GM23248 (cell line): Measurements from ENCODE around the gene KRT6B. TPM values are rescaled to one million over a fixed set of nuclear protein-coding genes. Genes with fewer than 3 reads are reported as not detected.

Source experiments
- DNase-seq: peaks from one replicate; pipeline ENCODE4 v3.0.0-alpha.2; 2015
- H2AFZ ChIP-seq: fragments of 200-600 bp; sonication (generic); 2 replicates; pipeline ENCODE4 v1.6.1; 2016; ENCODE audit warnings: antibody characterized with exemption
- H3F3A ChIP-seq: fragments of 200-600 bp; sonication (generic); 2 replicates; pipeline ENCODE4 v1.6.1; 2016; ENCODE audit warnings: mild to moderate bottlenecking, antibody characterized with exemption, mixed run types; ENCODE audit not compliant: insufficient read depth
- H3K27ac ChIP-seq: fragments of 200-600 bp; sonication (generic); 2 replicates; pipeline ENCODE4 v1.5.1; 2016; ENCODE audit warnings: mild to moderate bottlenecking
- H3K27me3 ChIP-seq: fragments of 200-600 bp; sonication (generic); replicated peaks from 2 replicates; pipeline ENCODE4 v1.6.1; 2016; ENCODE audit warnings: mild to moderate bottlenecking; ENCODE audit not compliant: insufficient read depth
- H3K36me3 ChIP-seq: fragments of 200-600 bp; sonication (generic); 2 replicates; pipeline ENCODE4 v1.6.1; 2016; ENCODE audit warnings: low read depth, mild to moderate bottlenecking
- H3K4me1 ChIP-seq: fragments of 200-600 bp; sonication (generic); 2 replicates; pipeline ENCODE4 v1.6.1; 2016; ENCODE audit warnings: mild to moderate bottlenecking; ENCODE audit not compliant: insufficient read depth
- H3K4me2 ChIP-seq: fragments of 200-600 bp; sonication (generic); one replicate; pipeline ENCODE4 v1.6.1; 2016; ENCODE audit warnings: mild to moderate bottlenecking; ENCODE audit not compliant: unreplicated experiment
- H3K4me3 ChIP-seq: fragments of 200-600 bp; sonication (generic); 2 replicates; pipeline ENCODE4 v1.5.1; 2016; ENCODE audit warnings: mild to moderate bottlenecking
- H3K79me2 ChIP-seq: fragments of 200-600 bp; sonication (generic); 2 replicates; pipeline ENCODE4 v1.6.1; 2016; ENCODE audit warnings: mild to moderate bottlenecking; ENCODE audit not compliant: insufficient read depth
- H3K9ac ChIP-seq: fragments of 200-600 bp; sonication (generic); 2 replicates; pipeline ENCODE4 v1.6.1; 2016; ENCODE audit warnings: mild to moderate bottlenecking
- H3K9me2 ChIP-seq: fragments of 200-600 bp; sonication (generic); 2 replicates; pipeline ENCODE4 v1.6.1; 2016; ENCODE audit warnings: mixed run types, mild to moderate bottlenecking, moderate library complexity; ENCODE audit not compliant: insufficient read depth
- H3K9me3 ChIP-seq: fragments of 200-600 bp; sonication (generic); one replicate; pipeline ENCODE4 v1.6.1; 2017; ENCODE audit warnings: low read depth
- H4K20me1 ChIP-seq: fragments of 200-600 bp; sonication (generic); 2 replicates; pipeline ENCODE4 v1.6.0; 2016; ENCODE audit not compliant: insufficient read depth
- EZH2 ChIP-seq: fragments of 200-600 bp; sonication (generic); IDR thresholded peaks from 2 replicates; pipeline ENCODE4 v1.6.1; 2018; ENCODE audit warnings: antibody characterized with exemption, mild to moderate bottlenecking; ENCODE audit not compliant: insufficient read depth, poor library complexity, severe bottlenecking
- EZH2phosphoT487 ChIP-seq: fragments of 200-600 bp; sonication (generic); IDR thresholded peaks from 2 replicates; pipeline ENCODE4 v1.6.1; 2018; ENCODE audit warnings: antibody characterized with exemption, moderate library complexity, mild to moderate bottlenecking, low read depth; ENCODE audit not compliant: insufficient read depth
- WGBS, 2 experiments: methylation state at CpG; one replicate each; pipeline ENCODE4 v1.1.6; 2015 to 2017; ENCODE audit warnings: low lambda C conversion rate in 2 of 2, low coverage in 1 of 2; ENCODE audit errors: missing lambda C conversion rate in 2 of 2; 5-methylcytosine and 5-hydroxymethylcytosine counted together
- in situ Hi-C: fragments of 300-500 bp; cut with MboI; formaldehyde crosslinking; loops from 2 replicates; pipeline ENCODE4 v1.15.0; 2020
- polyA plus RNA-seq: library from polyadenylated mRNA; unstranded; fragments of >200 nt; fragmentation: Nextera tagmentation; extraction: Ambion mirVana; gene quantifications from 2 replicates; pipeline ENCODE4 v1.2.1, GENCODE V29; 2016
- total RNA-seq: library from RNA; depleted of rRNA; stranded (reverse); fragments of >200 nt; shearing (Covaris generic); gene quantifications from 2 replicates; pipeline ENCODE4 v1.2.3, GENCODE V29; 2014

Gene KRT6B
- total and polyA plus RNA-seq, 2 experiments from 2014 or later = not detected

DNA sequence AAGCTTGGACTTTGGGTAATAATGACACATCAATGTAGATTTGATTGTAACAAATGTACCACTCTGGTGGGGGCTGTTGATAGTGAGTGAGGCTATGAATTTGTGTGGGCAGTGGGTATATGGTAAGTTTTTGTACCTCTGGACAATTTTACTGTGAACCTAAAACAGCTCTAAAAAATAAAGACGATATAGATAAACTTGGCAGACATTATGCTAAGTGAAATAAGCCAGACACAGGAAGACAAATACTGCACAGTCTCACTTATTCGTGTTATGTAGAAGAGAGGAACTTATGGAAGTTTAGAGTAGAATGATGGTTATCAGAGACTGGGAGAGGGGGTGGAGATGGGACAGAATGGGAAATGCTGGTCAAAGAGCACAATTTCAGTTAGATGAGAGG is 13.0 kb upstream of the KRT6B start:
- no peak overlapping the region for H3K9ac ChIP-seq
- H4K20me1 ChIP-seq = no peaks in the 10 kb centered on the region
- H3K27ac ChIP-seq = no peak overlapping the region
- DNase-seq = no peak
- H3K4me1 ChIP-seq = no peaks in the 10 kb centered on the region
- H3F3A ChIP-seq = no peaks in the 10 kb centered on the region
- TF ChIP-seq EZH2phosphoT487 (no peak), EZH2 (no peak)
- no peak overlapping the region for H2AFZ ChIP-seq
- peaks cover 53% of the 10 kb centered on the region for H3K27me3 ChIP-seq
- no peaks in the 10 kb centered on the region for H3K79me2 ChIP-seq
- in situ Hi-C loops = no loop called here
- no peaks in the 10 kb centered on the region for H3K9me2 ChIP-seq
- H3K4me3 ChIP-seq = no peak overlapping the region
- H3K9me3 ChIP-seq = no peaks in the 10 kb centered on the region
- no peak overlapping the region for H3K4me2 ChIP-seq
- WGBS, 2 experiments = 0% methylated on average over 2 of the region's 2 CpGs
- H3K36me3 ChIP-seq = no peaks in the 10 kb centered on the region

DNA sequence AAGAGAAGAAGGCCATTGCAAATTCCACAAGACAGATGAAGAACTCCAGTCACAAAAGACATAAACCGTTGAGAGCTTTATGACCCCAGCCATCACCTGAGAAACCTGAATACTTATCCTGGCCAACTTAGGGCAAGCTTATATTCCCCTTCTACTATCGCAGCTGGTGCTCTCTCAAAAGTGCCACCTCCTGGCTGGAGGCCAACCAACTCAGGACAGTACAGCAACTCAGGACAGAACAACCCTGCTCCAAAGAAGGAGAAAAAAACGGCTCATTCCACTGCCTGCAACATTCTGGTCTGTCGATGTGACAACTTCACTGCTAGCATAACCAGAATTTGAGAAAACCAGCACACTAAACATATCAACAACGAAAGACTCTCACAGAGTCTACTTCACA is 9.7 kb upstream of the KRT6B start:
- DNase-seq = no peak
- H3K9me3 ChIP-seq = no peaks in the 10 kb centered on the region
- H3F3A ChIP-seq = no peaks in the 10 kb centered on the region
- H3K4me2 ChIP-seq = no peak overlapping the region
- TF ChIP-seq EZH2 (no peak), EZH2phosphoT487 (no peak)
- 46 to 64% methylated on average over 5 of the region's 5 CpGs for WGBS, 2 experiments
- H2AFZ ChIP-seq = no peak overlapping the region
- in situ Hi-C loops = no loop called here
- no peaks in the 10 kb centered on the region for H3K36me3 ChIP-seq
- no peaks in the 10 kb centered on the region for H4K20me1 ChIP-seq
- no peaks in the 10 kb centered on the region for H3K79me2 ChIP-seq
- H3K9me2 ChIP-seq = no peaks in the 10 kb centered on the region
- no peaks in the 10 kb centered on the region for H3K4me1 ChIP-seq
- H3K9ac ChIP-seq = no peak overlapping the region
- peaks cover 46% of the 10 kb centered on the region for H3K27me3 ChIP-seq
- H3K27ac ChIP-seq = no peak overlapping the region
- no peak overlapping the region for H3K4me3 ChIP-seq

- Histone ChIP-seq H3K27me3 (peaks cover 22% of the 10 kb centered on the region; the same call in 1 of the 2 replicates), H3K36me3 (no peaks in the 10 kb centered on the region), H3K4me2 (no peak overlapping the region), H4K20me1 (no peaks in the 10 kb centered on the region), H3K9me2 (no peaks in the 10 kb centered on the region), H3K4me1 (no peaks in the 10 kb centered on the region), H3K9me3 (no peaks in the 10 kb centered on the region), H3K9ac (no peak overlapping the region), H3K27ac (no peak overlapping the region), H3K79me2 (no peaks in the 10 kb centered on the region), H3K4me3 (no peak overlapping the region), H3F3A (no peaks in the 10 kb centered on the region), H2AFZ (no peak overlapping the region)
- TF ChIP-seq EZH2 = no peak
- 64 to 67% methylated on average over 5 of the region's 5 CpGs for WGBS, 2 experiments
- no peak for DNase-seq
- in situ Hi-C loops = no loop called here
Observed at GRCh38 chr12:52458861-52459260, 6.9 kb upstream of the KRT6B start.

DNA sequence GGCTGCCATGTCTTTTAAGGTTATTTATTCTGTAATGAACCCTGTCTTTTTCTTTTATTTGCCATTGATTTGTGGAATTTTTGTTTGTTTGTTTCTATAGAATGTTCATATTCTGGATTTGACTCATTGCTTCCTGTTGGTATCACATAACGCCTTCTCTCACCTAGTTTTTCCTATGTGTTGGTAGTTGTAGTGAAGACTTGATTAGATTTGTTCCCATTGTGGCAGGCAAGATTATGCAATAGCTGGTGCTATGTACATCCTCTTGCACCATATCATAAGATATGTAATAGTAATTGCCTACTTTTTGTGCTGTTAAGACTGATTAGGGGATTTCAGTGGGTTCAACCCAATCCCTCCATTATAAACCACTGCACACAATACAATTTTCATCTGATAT is 3.9 kb upstream of the KRT6B start:
- Histone ChIP-seq H3F3A (no peaks in the 10 kb centered on the region), H4K20me1 (no peaks in the 10 kb centered on the region), H3K4me2 (no peak overlapping the region), H3K27me3 (0 out of 2 replicates have a peak, but pooled peaks cover under 1% of the 10 kb centered on the region), H3K4me3 (no peak overlapping the region), H3K27ac (no peak overlapping the region), H3K36me3 (no peaks in the 10 kb centered on the region), H3K9me2 (no peaks in the 10 kb centered on the region), H3K4me1 (no peaks in the 10 kb centered on the region), H3K9me3 (no peaks in the 10 kb centered on the region), H3K79me2 (no peaks in the 10 kb centered on the region), H2AFZ (no peak overlapping the region), H3K9ac (no peak overlapping the region)
- in situ Hi-C loops = no loop called here
- DNase-seq = no peak
- WGBS, 2 experiments = 80 to 91% methylated on average over 1 of the region's 1 CpG
- no peak for TF ChIP-seq EZH2phosphoT487
- TF ChIP-seq EZH2 = no peak
